Head of caudate nucleus (tissue), 42 donors: ENCODE results near the gene FCGR2B.
A peak's percentile ranks its signal among the peaks of the same experiment; 100 is the strongest.
"Not testable (repeated sequence)": the region's sequence is repeated elsewhere in the genome, so short reads cannot be mapped to it uniquely, and the experiment has no call there.

Source experiments
- DNase-seq, 42 donors: peaks; one replicate each; pipeline versions ENCODE4 v3.0.0 to v3.0.0-alpha.2; 2020 to 2021; ENCODE audit warnings: mixed read lengths in 7 of 42
- intact Hi-C: fragments of 100-400 bp; cut with DNase I; formaldehyde crosslinking; loops from one replicate; pipeline ENCODE4 v1.15.0; 2022

FCGR2B gene

DNA sequence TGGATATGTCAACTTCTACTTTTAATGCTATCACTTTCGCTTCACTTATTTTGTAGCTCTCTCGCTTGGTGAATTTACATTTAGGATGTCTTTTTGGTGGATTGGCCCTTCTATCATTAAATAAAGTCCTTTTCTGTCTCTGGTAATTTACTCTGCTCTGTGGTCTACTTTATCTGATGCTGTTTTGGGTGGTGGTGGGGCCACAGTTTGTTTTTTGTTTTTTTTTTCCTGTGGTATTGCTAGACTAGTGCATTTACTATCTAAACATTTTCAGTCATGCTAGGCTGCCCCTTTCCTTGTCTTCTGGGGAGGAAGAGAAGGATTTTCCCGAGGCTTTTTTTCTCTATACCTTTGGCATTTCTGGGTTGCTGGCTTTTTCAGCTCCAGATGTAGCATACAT, 26.0 kb downstream of the FCGR2B start:
- intact Hi-C loops, result no loop called here
- no peak for DNase-seq

DNA sequence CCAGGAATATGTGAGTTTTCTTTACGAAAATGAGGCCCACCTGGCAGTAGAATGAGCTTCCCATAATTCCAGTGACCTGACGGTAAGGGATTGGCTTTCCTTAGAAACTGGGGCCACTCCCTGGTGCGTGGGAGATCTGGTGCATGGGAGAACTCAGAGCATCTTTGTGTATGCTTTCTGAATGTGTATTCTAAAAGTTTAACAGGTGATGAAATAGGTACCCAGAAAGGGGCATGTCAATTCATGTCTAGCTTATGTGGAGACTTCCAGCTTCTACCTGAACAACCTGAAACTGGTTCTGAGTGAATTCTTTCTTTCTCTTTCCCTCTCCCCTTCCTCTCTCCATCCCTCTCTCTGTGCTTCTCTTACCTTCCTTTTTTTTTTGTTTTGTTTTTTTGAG, 28.9 kb downstream of the FCGR2B start:
- no peak for DNase-seq

DNA sequence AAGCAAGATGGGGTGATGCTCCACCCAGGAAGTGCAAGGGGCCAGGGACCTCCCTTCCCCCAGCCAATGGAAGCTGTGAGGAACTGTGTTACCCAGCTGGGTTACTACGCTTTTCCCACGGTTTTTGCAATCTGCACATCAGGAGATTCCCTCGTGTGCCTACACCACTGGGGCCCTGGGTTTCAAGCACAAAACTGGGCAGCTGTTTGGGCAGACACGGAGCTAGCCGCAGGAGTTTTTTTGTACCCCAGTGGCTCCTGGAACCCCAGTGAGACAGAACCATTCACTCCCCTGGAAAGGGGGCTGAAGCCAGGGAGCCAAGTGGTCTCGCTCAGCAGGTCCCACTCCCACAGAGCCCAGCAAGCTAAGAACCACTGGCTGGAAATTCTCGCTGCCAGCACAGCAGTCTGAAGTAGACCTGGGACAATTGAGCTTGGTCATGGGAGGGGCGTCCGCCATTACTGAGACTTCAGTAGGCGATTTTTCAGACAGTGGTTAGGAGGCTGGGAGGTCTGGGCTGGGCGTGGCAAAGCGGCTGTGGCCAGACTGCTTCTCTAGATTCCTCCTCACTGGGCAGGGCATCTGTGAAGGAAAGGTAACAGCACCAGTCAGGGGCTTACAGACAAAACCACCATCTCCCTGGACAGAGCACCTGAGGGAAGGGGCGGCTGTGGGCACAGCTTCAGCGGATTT, 30.2 kb downstream of the FCGR2B start:
- intact Hi-C loops, DNase-seq: not testable (repeated sequence)

More for the DNA sequence above, 28.9 kb downstream of the FCGR2B start:
- intact Hi-C loops, result no loop called here

DNA sequence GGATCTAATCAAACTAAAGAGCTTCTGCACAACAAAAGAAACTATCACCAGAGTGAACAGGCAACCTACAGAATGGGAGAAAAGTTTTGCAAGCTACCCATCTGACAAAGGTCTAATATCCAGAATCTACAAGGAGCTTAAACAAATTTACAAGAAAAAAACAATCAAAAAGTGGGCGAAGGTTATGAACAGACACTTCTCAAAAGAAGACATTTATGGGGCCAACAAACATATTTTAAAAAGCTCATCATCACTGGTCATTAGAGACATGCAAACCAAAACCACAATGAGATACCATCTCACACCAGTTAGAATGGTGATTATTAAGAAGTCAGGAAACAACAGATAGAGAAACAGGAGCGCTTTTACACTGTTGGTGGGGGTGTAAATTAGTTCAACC, 35.4 kb downstream of the FCGR2B start:
- DNase-seq, intact Hi-C loops: not testable (repeated sequence)

DNA sequence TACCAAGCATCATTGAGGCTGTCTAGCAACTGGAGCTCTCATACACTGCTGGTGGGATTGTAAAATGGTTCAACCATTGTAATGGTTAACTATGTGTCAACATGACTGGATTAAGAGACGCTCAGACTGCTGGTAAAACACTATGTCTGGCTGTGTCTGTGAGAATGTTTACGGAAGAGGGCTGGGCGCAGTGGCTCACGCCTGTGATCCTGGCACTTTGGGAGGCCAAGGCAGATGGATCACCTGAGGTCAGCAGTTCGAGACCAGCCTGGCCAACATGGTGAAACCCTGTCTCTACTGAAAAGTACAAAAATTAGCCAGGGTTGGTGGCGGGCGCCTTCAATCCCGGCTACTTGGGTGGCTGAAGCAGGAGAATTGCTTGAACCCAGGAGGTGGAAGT, 39.3 kb downstream of the FCGR2B start:
- intact Hi-C loops, result no loop called here
- no peak for DNase-seq

DNA sequence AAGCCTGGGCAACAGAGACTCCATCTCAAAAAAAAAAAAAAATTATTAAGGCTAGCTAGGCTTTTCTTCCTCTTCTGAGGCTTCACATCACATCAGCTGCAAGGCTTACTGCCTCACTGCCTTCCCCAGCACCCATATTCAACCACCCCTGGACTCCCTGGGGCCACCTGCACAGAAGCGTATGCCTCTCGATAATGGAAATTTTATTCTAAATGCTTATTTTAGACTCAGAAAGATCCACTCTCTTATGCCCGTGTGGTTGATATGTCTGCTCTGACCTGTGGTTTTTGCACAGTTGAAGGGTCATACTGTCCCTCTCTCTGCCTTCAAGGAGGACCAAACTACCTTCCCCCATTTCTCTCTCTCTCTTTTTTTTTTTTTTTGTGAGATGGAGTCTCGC, 42.6 kb downstream of the FCGR2B start:
- no peak for DNase-seq
- intact Hi-C loops, result no loop called here

DNA sequence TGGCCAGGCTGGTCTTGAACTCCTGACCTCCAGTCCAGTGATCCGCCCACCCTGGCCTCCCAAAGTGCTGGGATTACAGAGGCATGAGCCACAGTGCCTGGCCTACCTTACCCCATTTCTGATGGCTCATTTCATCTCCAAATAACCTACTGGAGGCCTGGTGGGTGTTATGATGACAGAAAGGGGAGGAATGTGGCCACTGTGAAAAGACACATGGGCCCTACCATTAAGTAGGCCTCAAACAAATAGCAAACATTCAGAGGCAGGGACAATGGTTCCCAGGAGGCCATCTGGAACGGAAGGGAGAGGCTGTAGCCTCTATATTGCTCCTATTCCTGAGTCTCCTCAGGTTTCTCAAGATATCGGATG, 43.2 kb downstream of the FCGR2B start:
- no peak for DNase-seq
- intact Hi-C loops, result no loop called here

DNA sequence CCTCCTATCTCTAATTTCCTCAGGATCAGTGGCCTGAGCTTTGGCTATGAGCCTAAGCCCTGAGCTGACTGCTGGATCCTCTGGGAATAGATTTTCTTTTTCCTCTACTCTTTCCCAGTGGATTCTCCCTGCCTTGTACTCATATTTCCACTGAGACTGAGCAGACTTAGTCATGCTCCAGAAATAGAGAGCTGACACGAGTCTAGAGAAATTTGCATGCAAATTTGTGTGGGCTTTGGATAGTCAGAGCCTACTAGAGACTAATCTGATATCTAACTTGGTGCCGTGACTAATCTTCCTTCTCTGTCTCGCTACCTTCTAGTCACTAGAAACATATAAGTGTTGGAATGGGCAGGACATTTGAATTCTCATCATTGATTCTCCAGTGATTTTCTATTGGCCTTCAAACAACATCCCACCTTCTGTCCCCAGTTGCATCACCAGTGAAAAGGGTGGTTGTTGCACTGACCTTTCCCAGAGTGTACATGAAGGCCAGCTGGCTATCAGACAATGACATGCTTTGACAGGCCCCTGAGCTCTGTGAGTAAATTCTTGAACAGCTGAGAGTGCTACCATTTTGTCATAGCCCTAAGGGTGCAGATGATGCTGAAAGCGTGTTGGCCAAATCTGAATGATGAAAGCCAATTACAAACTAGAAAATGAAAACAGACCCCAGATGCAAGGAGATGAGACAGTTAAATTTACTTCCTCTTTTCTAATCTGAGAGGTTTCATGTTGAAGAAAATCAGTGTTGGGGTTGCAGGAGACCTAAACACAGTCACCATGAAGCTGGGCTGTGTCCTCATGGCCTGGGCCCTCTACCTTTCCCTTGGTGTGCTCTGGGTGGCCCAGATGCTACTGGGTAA, 43.8 kb downstream of the FCGR2B start, which contains the start of gene FCRLA:
Gene FCRLA (plus strand): TSS at position 748 of the 866 bp plus-strand sequence. CDS start 36 bp downstream, at position 784.
- peak in 25 of 42 donors; percentile 2 to 75 (median 37) for DNase-seq
- intact Hi-C loops, result no loop called here

DNA sequence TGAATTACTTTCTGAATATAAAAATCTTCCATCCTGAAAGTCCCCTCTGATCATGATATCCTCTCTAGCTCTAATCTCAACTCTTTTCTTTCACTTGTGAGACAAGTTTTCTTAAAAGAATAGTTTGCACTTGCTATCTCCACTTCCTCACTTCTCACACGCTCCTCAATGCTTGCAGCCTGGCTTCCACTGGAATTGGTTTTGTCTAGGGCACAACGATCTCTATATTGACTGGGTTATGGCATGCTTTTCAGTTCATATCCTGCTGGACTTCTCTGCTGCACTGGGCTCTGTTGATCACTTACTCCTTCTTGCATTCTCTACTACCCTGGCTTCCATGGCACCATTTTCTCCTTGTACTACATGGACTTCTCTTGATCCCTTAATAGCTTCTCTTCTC, 44.6 kb downstream of the FCGR2B start:
- intact Hi-C loops, result no loop called here
- DNase-seq, result no peak

DNA sequence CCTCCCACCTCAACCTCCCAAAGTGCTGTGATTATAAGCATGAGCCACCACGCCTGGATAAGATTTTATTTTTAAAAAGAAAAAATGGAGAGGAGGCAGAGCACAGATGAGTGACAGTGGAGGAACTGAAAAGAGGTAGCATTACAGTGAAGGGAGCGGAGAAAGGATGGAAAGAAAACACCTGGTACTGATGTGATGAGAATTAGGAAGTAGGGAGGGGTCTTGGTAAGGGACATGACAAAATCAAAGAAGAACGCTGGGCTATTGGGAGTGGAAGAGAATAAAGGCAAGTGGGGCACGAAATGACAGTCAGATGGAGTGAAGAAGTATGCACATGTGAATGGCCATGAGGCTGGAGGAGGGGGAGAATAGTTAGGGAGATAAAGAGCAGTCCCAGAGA, 46.4 kb downstream of the FCGR2B start:
- intact Hi-C loops, result no loop called here
- DNase-seq, result no peak

DNA sequence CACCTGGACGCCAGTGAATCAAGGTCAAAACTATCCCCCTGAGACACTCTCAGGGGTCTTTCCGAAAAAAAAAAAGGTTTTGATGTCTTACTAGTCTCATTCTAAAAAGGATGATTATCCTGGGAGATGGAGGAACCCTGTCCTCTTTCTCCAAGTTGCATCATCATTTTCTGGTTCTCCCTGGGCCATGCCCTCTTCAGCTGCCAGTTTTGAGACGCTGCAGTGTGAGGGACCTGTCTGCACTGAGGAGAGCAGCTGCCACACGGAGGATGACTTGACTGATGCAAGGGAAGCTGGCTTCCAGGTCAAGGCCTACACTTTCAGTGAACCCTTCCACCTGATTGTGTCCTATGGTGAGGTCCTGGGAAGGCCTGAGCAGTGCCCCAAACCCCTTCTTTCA, 47.6 kb downstream of the FCGR2B start:
- no peak for DNase-seq
- intact Hi-C loops, result no loop called here

DNA sequence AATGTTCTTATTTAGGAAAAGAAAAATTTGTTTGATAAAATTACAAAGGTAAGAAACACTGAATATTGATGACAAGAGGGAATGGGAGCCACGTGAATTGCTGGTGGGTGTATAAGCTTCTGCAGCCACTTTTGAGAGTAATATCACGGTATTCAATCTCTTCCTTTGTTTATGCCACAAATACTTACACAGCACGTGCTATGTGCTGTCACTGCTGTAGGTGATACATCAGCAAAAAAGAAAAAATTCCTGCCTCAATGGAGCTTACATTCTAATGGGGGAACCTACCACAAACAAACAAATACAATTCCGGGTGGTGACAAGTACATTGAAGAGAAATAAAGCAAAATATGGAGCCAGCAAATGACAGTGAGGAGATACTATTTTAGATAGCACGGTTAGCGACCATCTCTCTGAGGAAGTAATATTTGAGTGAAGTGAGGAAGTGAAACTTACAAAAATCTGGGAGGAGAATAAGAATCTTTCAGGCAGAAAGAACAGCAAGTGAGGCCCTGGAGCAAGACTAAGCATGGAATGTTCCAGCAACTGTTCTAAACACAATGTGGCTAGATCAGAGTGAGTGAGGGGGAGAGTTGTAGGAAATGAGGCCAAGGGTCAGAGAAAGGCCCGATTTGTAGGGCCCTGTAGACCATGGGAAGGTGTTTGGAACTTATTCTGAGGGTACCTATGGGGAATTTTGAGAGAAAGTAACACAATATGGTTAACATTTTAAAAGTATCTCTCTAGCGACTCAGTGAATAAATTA, 55.8 kb downstream of the FCGR2B start:
- intact Hi-C loops, result no loop called here
- no peak for DNase-seq

DNA sequence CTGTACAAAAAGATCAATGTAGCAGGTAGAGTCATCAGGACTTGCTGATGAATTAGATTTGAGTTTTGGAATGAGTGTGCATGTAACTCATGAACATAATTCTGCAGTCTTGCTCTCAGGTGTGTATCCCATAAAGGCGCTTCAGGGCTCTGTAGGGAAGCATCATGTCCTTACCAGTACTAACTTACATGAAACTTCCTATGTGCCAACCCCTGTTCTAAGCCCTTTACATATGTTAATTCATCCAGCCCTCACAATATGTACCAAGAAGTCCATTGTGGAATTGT, 56.3 kb downstream of the FCGR2B start:
- DNase-seq, result no peak
- intact Hi-C loops, result no loop called here

DNA sequence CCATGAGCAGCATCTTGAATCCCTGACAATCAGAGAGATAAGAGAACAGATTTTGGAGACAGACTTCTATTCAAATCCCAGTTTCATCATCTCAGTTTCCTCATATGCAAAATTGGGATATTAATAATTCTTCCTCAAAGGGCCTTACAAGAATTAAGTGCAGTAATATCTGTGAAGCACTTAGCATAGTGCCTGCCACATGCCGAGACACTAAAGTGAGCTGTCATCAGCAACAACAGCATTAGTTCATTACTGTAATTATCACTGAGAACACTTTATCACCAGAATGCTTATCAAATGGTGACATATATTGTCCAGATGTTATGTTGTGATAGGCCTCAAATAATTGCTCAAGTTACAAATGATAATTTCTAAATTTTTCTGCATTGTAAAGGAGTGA, 57.5 kb downstream of the FCGR2B start:
- intact Hi-C loops, result no loop called here
- DNase-seq, result no peak

DNA sequence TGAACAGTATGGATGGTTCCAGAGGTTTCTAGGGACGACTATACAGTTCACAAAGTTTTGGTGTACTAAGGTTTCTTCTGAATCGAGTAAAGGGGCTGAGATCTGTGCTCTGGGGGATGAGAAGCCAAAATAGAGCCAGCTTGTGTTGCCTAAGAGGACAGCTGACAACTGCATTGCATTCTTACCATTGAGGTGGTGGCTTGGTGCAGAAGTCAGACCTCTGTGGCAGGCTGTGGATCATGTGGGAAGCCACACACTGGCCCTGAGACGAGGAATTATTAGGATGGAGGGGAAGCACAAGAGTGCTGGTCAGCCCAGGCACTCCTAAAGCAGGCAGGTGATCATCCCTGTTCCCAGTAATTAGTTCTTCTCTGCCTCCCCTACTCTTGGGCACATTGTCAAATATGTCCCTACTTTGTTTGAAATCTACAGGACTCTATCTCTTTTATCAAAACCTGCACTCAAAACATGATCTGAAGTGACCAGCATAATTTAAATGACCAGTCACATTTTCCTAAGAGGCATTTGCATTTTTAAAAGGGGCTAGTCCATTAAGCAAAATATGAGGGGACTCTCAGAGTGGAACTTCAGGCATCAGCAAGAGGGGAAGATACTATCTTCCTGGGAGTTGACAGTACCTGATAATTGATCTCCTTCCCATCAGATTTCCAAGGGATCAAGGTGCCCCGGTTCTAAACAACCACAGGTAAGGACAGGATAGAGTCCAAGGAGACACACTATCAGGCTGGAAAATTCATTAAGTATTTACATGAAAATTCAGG, 58.2 kb downstream of the FCGR2B start, which contains the start of gene FCRLB:
Gene FCRLB (plus strand): TSS at position 589 of the 782 bp plus-strand sequence. CDS start 1,129 bp downstream, outside the sequence.
- intact Hi-C loops, result no loop called here
- DNase-seq, result no peak

DNA sequence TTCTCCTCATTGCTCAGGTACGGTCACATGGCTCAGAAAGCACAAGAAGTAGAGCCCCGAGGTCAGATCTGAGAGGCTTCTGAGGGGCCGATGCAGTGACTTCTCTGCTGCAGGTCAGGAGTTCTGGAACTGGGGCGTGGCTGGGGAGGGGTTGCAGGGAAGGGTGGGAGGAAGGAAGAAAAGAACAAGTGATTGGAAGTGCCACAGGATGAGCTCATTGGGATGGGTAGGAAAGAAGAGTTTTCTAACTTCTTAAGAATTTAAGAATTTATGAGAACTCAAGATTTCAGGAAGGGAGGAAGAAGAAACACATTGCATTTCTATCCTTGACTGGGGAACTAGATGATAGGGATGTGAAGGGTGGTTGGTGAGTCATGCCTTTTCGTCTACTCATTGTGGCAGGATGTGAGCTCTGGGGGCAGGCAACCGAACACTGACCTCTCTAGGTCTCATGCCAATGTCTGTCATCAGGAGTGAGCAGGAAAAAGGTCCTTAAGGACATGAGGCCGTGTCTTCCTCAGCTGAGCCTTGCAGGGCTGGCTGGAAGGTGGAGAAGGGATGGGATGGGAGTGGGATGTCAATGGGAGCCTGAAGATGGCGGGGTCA, 58.9 kb downstream of the FCGR2B start:
- DNase-seq, result peak in 1 of 42 donors; percentile 19
- intact Hi-C loops, result no loop called here

DNA sequence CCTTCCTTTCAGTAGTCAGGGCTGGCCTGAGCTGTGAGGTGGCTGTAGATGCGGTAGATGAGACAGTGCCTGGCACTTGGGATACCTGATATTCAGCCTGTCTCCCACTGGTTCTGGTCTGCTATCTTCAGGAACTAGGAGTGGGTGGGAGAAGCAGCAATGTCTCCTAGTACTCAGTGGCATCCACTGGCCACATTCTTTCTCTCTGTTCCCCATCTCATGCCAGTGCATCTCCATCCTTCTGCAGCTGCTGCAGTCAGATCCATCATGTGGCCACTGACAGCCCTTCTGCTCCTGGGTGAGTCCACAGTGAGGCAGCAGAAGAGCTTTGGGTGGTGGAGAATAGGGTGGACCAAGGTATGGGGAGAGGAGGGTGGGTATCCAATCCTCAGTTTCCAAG, 59.5 kb downstream of the FCGR2B start:
- intact Hi-C loops, result no loop called here
- no peak for DNase-seq

DNA sequence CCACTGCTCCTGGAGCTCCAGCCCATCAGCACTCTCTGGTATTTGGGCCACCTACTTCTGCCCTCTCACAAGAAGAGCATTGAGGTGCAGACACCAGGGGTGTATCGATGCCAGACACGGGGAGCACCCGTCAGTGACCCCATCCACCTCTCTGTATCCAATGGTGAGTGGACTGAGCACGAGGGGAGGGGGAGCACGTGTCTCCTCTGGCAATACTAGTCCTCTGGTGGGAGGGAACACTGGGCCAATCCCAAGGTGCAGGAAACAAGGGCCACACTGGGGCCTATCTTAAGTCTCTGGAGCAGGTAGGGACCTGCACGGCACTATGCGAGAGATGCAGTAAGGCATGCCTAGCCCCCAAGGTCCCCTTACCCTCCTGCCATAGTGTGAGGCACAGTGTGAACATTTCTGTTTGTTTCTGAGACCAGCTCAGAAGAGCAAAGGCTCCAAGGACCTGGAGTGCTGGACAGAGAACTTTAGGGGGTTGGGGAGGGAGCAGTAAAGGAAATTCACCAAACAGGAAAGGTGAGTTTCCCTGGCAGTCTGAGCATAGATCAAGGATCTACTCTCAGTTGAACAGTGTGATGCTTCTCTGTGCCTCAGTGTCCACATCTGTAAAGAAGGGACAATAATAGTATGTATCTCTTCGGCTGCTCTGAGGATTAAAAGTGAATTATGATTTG, 60.7 kb downstream of the FCGR2B start:
- DNase-seq, result no peak
- intact Hi-C loops, result no loop called here
